ENCODE results near the gene CHP2. TPM values are rescaled to one million over a fixed set of nuclear protein-coding genes. Genes with fewer than 3 reads are reported as not detected.
"Not testable (repeated sequence)": the region's sequence is repeated elsewhere in the genome, so short reads cannot be mapped to it uniquely, and the experiment has no call there.

Gene CHP2
- total RNA-seq, 1 experiment from 2014 or later = 1.4 TPM

- no peak overlapping the region for H2BK20ac ChIP-seq (ENCODE audit: low read depth, low read length, poor library complexity, severe bottlenecking)
- H3K9ac ChIP-seq (ENCODE audit: extremely low read depth, insufficient read length, low read length) = no peak overlapping the region
- no peak overlapping the region for H3K4me2 ChIP-seq (ENCODE audit: insufficient read depth, insufficient read length, low read length)
- no peaks in the 10 kb centered on the region for H3K79me1 ChIP-seq (ENCODE audit: insufficient read depth, low read depth, low read length, poor library complexity, severe bottlenecking)
- H4K91ac ChIP-seq (ENCODE audit: insufficient read length, low read depth, low read length) = no peak overlapping the region
- H3K27me3 Mint-ChIP-seq (ENCODE audit: low read depth) = peaks cover 2% of the 10 kb centered on the region
- H3K9me3 Mint-ChIP-seq = no peaks in the 10 kb centered on the region
- WGBS (ENCODE audit: extremely low coverage, insufficient read length, low lambda C conversion rate) = no CpG with 5 or more reads among the region's 19 CpGs
- H4K8ac ChIP-seq (replicated peaks; ENCODE audit: insufficient read length, low read depth, low read length) = no peak overlapping the region
- H3K4me1 Mint-ChIP-seq = peaks cover 8 to 10% of the 10 kb centered on the region in 2 experiments
- H3K27ac Mint-ChIP-seq = no peak overlapping the region
- no peak overlapping the region for H3K4ac ChIP-seq (ENCODE audit: low read depth, low read length)
- no peaks in the 10 kb centered on the region for H4K20me1 ChIP-seq (ENCODE audit: control insufficient read depth, insufficient read depth, insufficient read length)
- H3K56ac ChIP-seq (ENCODE audit: insufficient read length, low read depth, low read length) = no peak overlapping the region
- no peak overlapping the region for H4K5ac ChIP-seq (ENCODE audit: insufficient read length, low read depth, low read length)
- no peak for DNase-seq
- no peak overlapping the region for H2BK5ac ChIP-seq (ENCODE audit: insufficient read length, low read length)
- H2AFZ ChIP-seq (ENCODE audit: low read length) = no peak overlapping the region
- no peak for TF ChIP-seq CTCF (conservative IDR thresholded peaks at IDR 0.05)
- H3K23ac ChIP-seq (ENCODE audit: insufficient read length, low read depth, low read length) = no peak overlapping the region
- no peaks in the 10 kb centered on the region for H3K79me2 ChIP-seq (ENCODE audit: insufficient read depth, low read length)
- no peaks in the 10 kb centered on the region for H3K9me3 ChIP-seq (ENCODE audit: control insufficient read depth, low read depth, low read length)
- no peak overlapping the region for H2BK12ac ChIP-seq (ENCODE audit: insufficient read length, low read depth, low read length)
- no peaks in the 10 kb centered on the region for H3K36me3 Mint-ChIP-seq (ENCODE audit: insufficient read depth in 1 of 3, low read depth in 3 of 3)
- no peak overlapping the region for H2BK120ac ChIP-seq (ENCODE audit: low read depth, low read length, poor library complexity, severe bottlenecking)
- no peak overlapping the region for H3K18ac ChIP-seq (ENCODE audit: insufficient read length, low read depth, low read length)
- no peak overlapping the region for H2BK15ac ChIP-seq (ENCODE audit: low read depth, low read length)
- no peak overlapping the region for H2AK5ac ChIP-seq (ENCODE audit: insufficient read length, low read length)
- no peaks in the 10 kb centered on the region for H3K27me3 ChIP-seq (ENCODE audit: insufficient read depth, low read length)
- no peaks in the 10 kb centered on the region for H3K23me2 ChIP-seq (ENCODE audit: insufficient read length, low read depth, low read length, poor library complexity, severe bottlenecking)
- no peak overlapping the region for H3K4me3 Mint-ChIP-seq
- H3K4me1 ChIP-seq (ENCODE audit: insufficient read depth, low read length) = no peaks in the 10 kb centered on the region; the same call in 1 of the 2 replicates
- H3K27ac ChIP-seq (ENCODE audit: insufficient read length, low read depth, low read length) = no peak overlapping the region
- H3K14ac ChIP-seq (ENCODE audit: insufficient read depth, low read length) = no peak overlapping the region
- H3T11ph ChIP-seq (ENCODE audit: low read length) = no peak overlapping the region
Measured at GRCh38 chr16:23734176-23734893, 20.5 kb upstream of the CHP2 start.

GRCh38 chr16:23737423-23738028 lies 17.3 kb upstream of the CHP2 start:
- not testable (repeated sequence) for H3K9me3 Mint-ChIP-seq; H3K4me3 Mint-ChIP-seq; H3T11ph ChIP-seq (ENCODE audit: low read length); H3K4me1 ChIP-seq (ENCODE audit: insufficient read depth, low read length); H3K36me3 Mint-ChIP-seq (ENCODE audit: insufficient read depth in 1 of 3, low read depth in 3 of 3); H4K91ac ChIP-seq (ENCODE audit: insufficient read length, low read depth, low read length); H2BK12ac ChIP-seq (ENCODE audit: insufficient read length, low read depth, low read length); H2BK20ac ChIP-seq (ENCODE audit: low read depth, low read length, poor library complexity, severe bottlenecking); H3K79me2 ChIP-seq (ENCODE audit: insufficient read depth, low read length); H3K14ac ChIP-seq (ENCODE audit: insufficient read depth, low read length); H3K4me1 Mint-ChIP-seq; H2BK5ac ChIP-seq (ENCODE audit: insufficient read length, low read length); H3K27me3 ChIP-seq (ENCODE audit: insufficient read depth, low read length); H3K27me3 Mint-ChIP-seq (ENCODE audit: low read depth); H4K20me1 ChIP-seq (ENCODE audit: control insufficient read depth, insufficient read depth, insufficient read length); H3K9ac ChIP-seq (ENCODE audit: extremely low read depth, insufficient read length, low read length); H2BK15ac ChIP-seq (ENCODE audit: low read depth, low read length); H3K27ac ChIP-seq (ENCODE audit: insufficient read length, low read depth, low read length); H4K8ac ChIP-seq (replicated peaks; ENCODE audit: insufficient read length, low read depth, low read length); H3K4me2 ChIP-seq (ENCODE audit: insufficient read depth, insufficient read length, low read length); H3K23me2 ChIP-seq (ENCODE audit: insufficient read length, low read depth, low read length, poor library complexity, severe bottlenecking); H4K5ac ChIP-seq (ENCODE audit: insufficient read length, low read depth, low read length); DNase-seq; H3K56ac ChIP-seq (ENCODE audit: insufficient read length, low read depth, low read length); H3K27ac Mint-ChIP-seq; H3K23ac ChIP-seq (ENCODE audit: insufficient read length, low read depth, low read length); H2AFZ ChIP-seq (ENCODE audit: low read length); H2BK120ac ChIP-seq (ENCODE audit: low read depth, low read length, poor library complexity, severe bottlenecking); H3K18ac ChIP-seq (ENCODE audit: insufficient read length, low read depth, low read length); H3K4ac ChIP-seq (ENCODE audit: low read depth, low read length); H3K9me3 ChIP-seq (ENCODE audit: control insufficient read depth, low read depth, low read length); H2AK5ac ChIP-seq (ENCODE audit: insufficient read length, low read length); H3K79me1 ChIP-seq (ENCODE audit: insufficient read depth, low read depth, low read length, poor library complexity, severe bottlenecking)
- WGBS (ENCODE audit: extremely low coverage, insufficient read length, low lambda C conversion rate) = no CpG with 5 or more reads among the region's 1 CpG
